HepG2 (cell line): ENCODE data around the gene MLYCD. TPM values are rescaled to one million over a fixed set of nuclear protein-coding genes. Genes with fewer than 3 reads are reported as not detected.

Source experiments
- ATF7 ChIP-seq, 2 experiments: fragments of 450-650 bp in 1 of 2; sonication (generic) in 1 of 2; formaldehyde crosslinking in 1 of 2; IDR thresholded peaks; 2 replicates each; pipeline versions ENCODE4 v1.4.0 to v1.6.1; 2016 to 2020; ENCODE audit warnings: antibody characterized with exemption in 1 of 2, mild to moderate bottlenecking in 1 of 2, missing genetic modification reagents in 1 of 2
- BRCA1 ChIP-seq: sonication (generic); formaldehyde crosslinking; IDR thresholded peaks from 2 replicates; pipeline ENCODE4 v1.4.0; 2020; ENCODE audit warnings: missing genetic modification reagents
- BRF2 ChIP-seq: sonication (generic); formaldehyde crosslinking; IDR thresholded peaks from 2 replicates; pipeline ENCODE4 v1.8.1; 2022; ENCODE audit warnings: mild to moderate bottlenecking, missing genetic modification reagents
- FOXA1 ChIP-seq, 2 experiments: fragments of 450-650 bp in 1 of 2; sonication (generic) in 1 of 2; formaldehyde crosslinking in 1 of 2; IDR thresholded peaks; 2 replicates each; pipeline versions ENCODE4 v1.4.0 to v1.6.1; 2016 to 2020; ENCODE audit warnings: missing genetic modification reagents in 1 of 2
- HNRNPL ChIP-seq: fragments of 200-400 bp; formaldehyde crosslinking; IDR thresholded peaks from 2 replicates; pipeline ENCODE4 v1.6.1; 2017; ENCODE audit warnings: mild to moderate bottlenecking, low read depth, low read length
- IRF9 ChIP-seq: sonication (generic); formaldehyde crosslinking; IDR thresholded peaks from 2 replicates; pipeline ENCODE4 v1.8.0; 2022; ENCODE audit warnings: missing genetic modification reagents, mild to moderate bottlenecking, borderline replicate concordance
- ISX ChIP-seq: sonication (generic); formaldehyde crosslinking; conservative IDR thresholded peaks from 2 replicates; pipeline ENCODE4 v1.5.0; 2020; ENCODE audit warnings: missing genetic modification reagents
- MXD1 ChIP-seq: sonication (generic); formaldehyde crosslinking; IDR thresholded peaks from 2 replicates; pipeline ENCODE4 v1.4.0; 2020; ENCODE audit warnings: mild to moderate bottlenecking, missing genetic modification reagents
- PCBP1 ChIP-seq: fragments of 200-400 bp; formaldehyde crosslinking; IDR thresholded peaks from 2 replicates; pipeline ENCODE4 v1.6.1; 2017; ENCODE audit warnings: mild to moderate bottlenecking, low read depth, low read length, borderline replicate concordance
- SKIL ChIP-seq: sonication (generic); formaldehyde crosslinking; IDR thresholded peaks from 2 replicates; pipeline ENCODE4 v1.8.0; 2022; ENCODE audit warnings: missing genetic modification reagents, mild to moderate bottlenecking, moderate library complexity, borderline replicate concordance
- ZFP36 ChIP-seq: fragments of 150-350 bp; IDR thresholded peaks from 2 replicates; pipeline ENCODE4 v1.6.1; 2018; ENCODE audit warnings: borderline replicate concordance, low read length, low read depth; ENCODE audit not compliant: partially characterized antibody
- ZFP37 ChIP-seq: sonication (generic); formaldehyde crosslinking; IDR thresholded peaks from 2 replicates; pipeline ENCODE4 v1.4.0; 2020; ENCODE audit warnings: missing genetic modification reagents, borderline replicate concordance
- ZFP90 ChIP-seq: sonication (generic); formaldehyde crosslinking; IDR thresholded peaks from 2 replicates; pipeline ENCODE4 v1.8.0; 2022; ENCODE audit warnings: missing genetic modification reagents, mild to moderate bottlenecking, inconsistent platforms, borderline replicate concordance
- ZNF142 ChIP-seq: sonication (generic); formaldehyde crosslinking; IDR thresholded peaks from 2 replicates; pipeline ENCODE4 v1.4.0; 2020; ENCODE audit warnings: missing genetic modification reagents
- ZNF263 ChIP-seq: sonication (generic); formaldehyde crosslinking; IDR thresholded peaks from 2 replicates; pipeline ENCODE4 v1.4.0; 2020; ENCODE audit warnings: missing genetic modification reagents
- ZNF296 ChIP-seq: sonication (generic); formaldehyde crosslinking; conservative IDR thresholded peaks from 2 replicates; pipeline ENCODE4 v1.5.0; 2020; ENCODE audit warnings: mild to moderate bottlenecking, missing genetic modification reagents
- ZNF331 ChIP-seq: sonication (generic); formaldehyde crosslinking; IDR thresholded peaks from 2 replicates; pipeline ENCODE4 v1.4.0; 2020; ENCODE audit warnings: missing genetic modification reagents
- ZSCAN30 ChIP-seq: sonication (generic); formaldehyde crosslinking; IDR thresholded peaks from 2 replicates; pipeline ENCODE4 v1.5.0; 2020; ENCODE audit warnings: mild to moderate bottlenecking, missing genetic modification reagents
- polyA plus RNA-seq, 8 experiments: library from polyadenylated mRNA; depleted of rRNA in 3 of 8; stranded (reverse) in 7 of 8; unstranded in 1 of 8; fragments of >200 nt; fragmentation: Illumina TruSeq in 4 of 8; extraction: Trizol in 4 of 8; gene quantifications; 2 replicates each; pipeline versions ENCODE4 v1.2.1 to v1.2.3, GENCODE V29; 2011 to 2016; ENCODE audit warnings: low read depth in 4 of 8, missing spikeins in 1 of 8, mixed read lengths in 1 of 8; ENCODE audit not compliant: insufficient read depth in 1 of 8
- total RNA-seq, 5 experiments: library from RNA; depleted of rRNA; stranded (reverse); fragments of >200 nt; fragmentation: Illumina TruSeq; extraction: Trizol; gene quantifications; 2 replicates each; pipeline ENCODE4 v1.2.3, GENCODE V29; 2016; ENCODE audit warnings: low read depth in 1 of 5

The MLYCD gene
- total and polyA plus RNA-seq, 2 of the 13 experiments (the other 11 are each of a cell fraction or from before 2014, with no cell fraction given) = 1.8 to 4.0 TPM

- TF ChIP-seq ZNF142 (CRISPR knock-in tag) (no peak), IRF9 (CRISPR knock-in tag) (no peak), BRCA1 (CRISPR knock-in tag) (no peak), ZFP90 (no peak), HNRNPL (0 out of 2 replicates have a peak, but pooled peaks have one; percentile 18), BRF2 (CRISPR knock-in tag) (no peak), ZNF263 (peak; percentile 80; the same call in 1 of the 2 replicates), ZFP36 (no peak), ZNF331 (no peak), FOXA1 (IDR thresholded peaks at IDR 0.05) (no peak), FOXA1 (CRISPR knock-in tag; IDR thresholded peaks at IDR 0.05) (no peak), ZFP37 (no peak), ZSCAN30 (CRISPR knock-in tag) (no peak), PCBP1 (0 out of 2 replicates have a peak, but pooled peaks have one; percentile 36), MXD1 (CRISPR knock-in tag) (0 out of 2 replicates have a peak, but pooled peaks have one; percentile 46), ZNF296 (CRISPR knock-in tag) (no peak), SKIL (CRISPR knock-in tag) (no peak), ISX (CRISPR knock-in tag) (no peak), ATF7 (IDR thresholded peaks at IDR 0.05) (no peak), ATF7 (CRISPR knock-in tag; IDR thresholded peaks at IDR 0.05) (no peak)
Observed at GRCh38 chr16:83946154-83946780, 47.4 kb downstream of the MLYCD start (continued).
